Brain microvascular endothelial cell (primary cell): Measurements from ENCODE around the gene ITCH.

Source experiments
- DNase-seq: peaks from one replicate; pipeline ENCODE4 v3.0.0-alpha.2; 2020
- H3K27ac ChIP-seq: fragments of 250-450 bp; sonication (Bioruptor Pico); 2 replicates; pipeline ENCODE4 v1.5.1; 2020; ENCODE audit warnings: mild to moderate bottlenecking, moderate library complexity
- H3K27me3 ChIP-seq: fragments of 250-450 bp; sonication (Bioruptor Pico); replicated peaks from 2 replicates; pipeline ENCODE4 v1.5.1; 2020; ENCODE audit warnings: mild to moderate bottlenecking
- H3K36me3 ChIP-seq: fragments of 250-450 bp; sonication (Bioruptor Pico); replicated peaks from 2 replicates; pipeline ENCODE4 v1.5.1; 2020; ENCODE audit warnings: mild to moderate bottlenecking
- H3K4me3 ChIP-seq: 2 replicates; pipeline ENCODE4 v1.5.1; 2011; ENCODE audit warnings: low read depth, mild to moderate bottlenecking, control low read depth, low read length, moderate library complexity
- CTCF ChIP-seq: IDR thresholded peaks from 2 replicates; pipeline ENCODE4 v1.5.1; 2011; ENCODE audit warnings: low read depth, mild to moderate bottlenecking, moderate library complexity, low read length, control low read depth, inconsistent platforms; ENCODE audit errors: missing control alignments
- in situ Hi-C: cut with HindIII; loops from 2 replicates; pipeline ENCODE4 v1.10.0; 2017; ENCODE audit warnings: low sequenced_read_pairs, low pct_ligation_motif_present

ITCH gene

DNA sequence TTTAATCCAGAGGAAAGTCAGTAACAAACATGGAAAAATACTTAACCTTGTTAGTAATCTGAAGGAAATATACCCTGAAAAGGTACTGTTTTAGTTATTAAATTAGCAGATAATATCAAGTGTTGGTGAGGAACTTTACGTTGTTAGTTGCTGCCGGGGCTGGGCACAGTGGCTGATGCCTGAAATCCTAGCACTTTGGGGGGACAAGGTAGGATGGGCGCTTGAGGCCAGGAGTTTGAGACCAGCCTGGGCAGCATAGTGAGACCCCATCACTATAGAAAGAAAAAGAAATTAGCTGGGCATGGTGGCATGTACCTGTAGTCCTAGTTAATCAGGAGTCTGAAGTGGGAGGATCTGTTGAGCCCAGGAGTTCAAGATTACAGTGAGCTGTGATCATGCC is 80.5 kb downstream of the ITCH start:
- in situ Hi-C loops: no loop called here
- Histone ChIP-seq H3K4me3 (no peak overlapping the region), H3K27me3 (no peaks in the 10 kb centered on the region), H3K36me3 (peaks cover 73% of the 10 kb centered on the region), H3K27ac (no peak overlapping the region)
- TF ChIP-seq CTCF: no peak
- DNase-seq: no peak

GRCh38 chr20:34445177-34446065 is 82.3 kb downstream of the ITCH start:
- Histone ChIP-seq H3K36me3 (peaks cover 68% of the 10 kb centered on the region), H3K4me3 (no peak overlapping the region), H3K27me3 (no peaks in the 10 kb centered on the region), H3K27ac (no peak overlapping the region)
- TF ChIP-seq CTCF: no peak
- no peak for DNase-seq
- in situ Hi-C loops: no loop called here

- no peak for TF ChIP-seq CTCF
- H3K4me3 ChIP-seq: no peak overlapping the region
- H3K27ac ChIP-seq: no peak overlapping the region
- H3K36me3 ChIP-seq: peaks cover 70% of the 10 kb centered on the region
- in situ Hi-C loops: no loop called here
- no peaks in the 10 kb centered on the region for H3K27me3 ChIP-seq
- no peak for DNase-seq
These were observed 85.4 kb downstream of the ITCH start for GRCh38 chr20:34448517-34448916.

DNA sequence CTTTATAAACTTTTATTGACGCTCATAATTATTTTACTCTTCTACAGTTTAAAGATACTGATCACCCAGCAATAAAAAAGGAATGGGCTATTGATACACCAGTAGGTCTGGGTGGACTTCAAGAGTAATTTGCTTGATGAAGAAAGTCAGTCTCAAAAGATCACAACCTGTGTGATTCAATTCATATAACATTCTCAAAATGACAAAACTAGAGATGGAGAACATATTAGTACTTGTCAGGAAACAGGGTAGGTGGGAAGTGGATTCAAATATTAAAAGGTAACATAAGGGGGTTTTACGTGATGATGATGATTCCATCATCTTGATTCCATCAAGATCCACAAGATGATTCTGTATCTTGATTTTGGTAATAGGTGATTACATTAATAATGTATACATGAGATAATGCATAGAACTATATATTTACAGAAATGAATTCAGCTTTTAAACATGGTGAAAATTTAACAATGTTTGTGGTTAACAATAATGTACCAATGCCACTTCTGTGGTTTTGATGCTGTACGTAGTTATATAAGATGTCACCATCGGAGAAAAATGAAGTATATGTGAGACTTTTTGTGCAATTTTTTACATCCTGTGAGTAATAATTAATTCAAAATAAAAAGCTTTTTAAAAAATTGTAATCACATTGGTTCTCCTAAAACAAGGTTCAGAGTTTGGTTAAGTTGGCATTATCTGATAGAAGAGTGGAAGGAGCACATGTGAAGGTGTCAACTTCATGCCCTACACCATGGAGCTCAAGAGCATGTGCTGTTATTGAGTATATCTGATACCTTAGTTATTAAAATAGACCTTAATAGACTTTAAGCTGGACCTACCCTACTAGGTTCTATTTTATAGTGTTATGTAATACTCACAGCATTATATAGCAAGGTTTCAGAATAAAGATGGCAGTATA is 86.9 kb downstream of the ITCH start:
- H3K4me3 ChIP-seq: no peak overlapping the region
- no peaks in the 10 kb centered on the region for H3K27me3 ChIP-seq
- no peak for TF ChIP-seq CTCF
- no peak overlapping the region for H3K27ac ChIP-seq
- H3K36me3 ChIP-seq: peaks cover 63% of the 10 kb centered on the region
- DNase-seq: no peak
- in situ Hi-C loops: no loop called here

DNA sequence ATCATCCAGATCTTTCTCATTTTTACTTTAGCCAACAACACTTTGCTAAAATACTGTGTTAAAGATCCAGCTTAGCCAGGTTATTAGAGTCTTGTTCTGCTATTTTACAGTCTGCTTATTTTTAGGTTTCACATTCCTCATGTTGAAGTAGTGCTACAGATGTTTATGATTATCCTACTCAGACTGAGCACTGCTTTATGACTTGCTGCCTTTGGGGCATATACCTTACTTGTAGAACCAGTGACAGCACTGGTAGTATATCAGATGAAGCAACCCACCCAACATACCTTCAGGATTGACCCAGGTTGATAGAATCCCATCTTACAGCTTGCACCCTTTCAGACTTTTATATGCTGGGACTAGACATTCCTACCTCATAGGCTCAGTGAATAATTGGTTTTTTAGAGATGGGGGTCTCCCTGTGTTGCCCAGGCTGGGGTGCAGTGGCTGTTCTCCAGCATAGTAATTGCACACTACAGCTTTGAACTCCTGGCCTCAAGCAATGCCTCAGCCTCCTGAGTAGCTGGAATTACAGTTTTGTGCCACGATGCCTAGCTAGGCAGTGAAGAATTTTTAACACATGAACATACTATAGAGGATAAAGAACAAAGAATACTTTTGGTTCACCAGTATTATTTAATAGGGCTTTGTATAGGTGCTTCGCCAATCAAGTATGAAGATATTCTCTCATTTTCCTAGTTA is 89.4 kb downstream of the ITCH start:
- H3K27ac ChIP-seq: no peak overlapping the region
- H3K36me3 ChIP-seq: peaks cover 48% of the 10 kb centered on the region
- TF ChIP-seq CTCF: no peak
- in situ Hi-C loops: no loop called here
- H3K27me3 ChIP-seq: no peaks in the 10 kb centered on the region
- DNase-seq: no peak
- H3K4me3 ChIP-seq: no peak overlapping the region
